Activated CD4-positive, alpha-beta T cell treated with anti-CD3 and anti-CD28 coated beads, Interleukin-2, amount 50 U/mL, for 48 hours (primary cell): ENCODE data around the gene VPS36.
"Not testable (repeated sequence)": the region's sequence is repeated elsewhere in the genome, so short reads cannot be mapped to it uniquely, and the experiment has no call there.

ENCODE experiments used
- DNase-seq, 2 experiments: peaks; one replicate each; pipeline ENCODE4 v3.0.0-alpha.2; 2020

VPS36 gene

GRCh38 chr13:52432456-52432855 is 18.0 kb downstream of the VPS36 start:
- DNase-seq = no peak

- DNase-seq = no peak
These were observed 22.1 kb downstream of the VPS36 start for GRCh38 chr13:52428295-52428694.

- no peak for DNase-seq
These were observed 29.2 kb downstream of the VPS36 start for GRCh38 chr13:52421216-52421615.

GRCh38 chr13:52419080-52419479 is 31.4 kb downstream of the VPS36 start:
- DNase-seq = no peak

GRCh38 chr13:52414963-52415362 is 35.5 kb downstream of the VPS36 start:
- no peak for DNase-seq

- no peak for DNase-seq
These were observed 36.4 kb downstream of the VPS36 start for GRCh38 chr13:52414051-52414450.

GRCh38 chr13:52412128-52412527 is 38.3 kb downstream of the VPS36 start:
- no peak for DNase-seq

GRCh38 chr13:52411629-52412028 is 38.8 kb downstream of the VPS36 start:
- no peak for DNase-seq

- DNase-seq = not testable (repeated sequence)
These were observed 42.3 kb downstream of the VPS36 start for GRCh38 chr13:52408071-52408658.

- not testable (repeated sequence) for DNase-seq
These were observed 43.0 kb downstream of the VPS36 start for GRCh38 chr13:52407436-52407835.

- DNase-seq = no peak
These were observed 43.8 kb downstream of the VPS36 start for GRCh38 chr13:52406629-52407028.

GRCh38 chr13:52405767-52406494 is 44.5 kb downstream of the VPS36 start, which contains the start of gene THSD1:
THSD1 (minus strand) TSS chr13:52406172; CDS start chr13:52402600, 3,572 bp downstream.
- peak; percentile 14 to 21 for DNase-seq

- no peak for DNase-seq
These were observed 45.1 kb downstream of the VPS36 start for GRCh38 chr13:52405369-52405766.

GRCh38 chr13:52399708-52400107 is 50.7 kb downstream of the VPS36 start:
- DNase-seq = no peak

- DNase-seq = no peak
These were observed 51.4 kb downstream of the VPS36 start for GRCh38 chr13:52399046-52399445.

- no peak for DNase-seq
These were observed 54.7 kb downstream of the VPS36 start for GRCh38 chr13:52395704-52396103.

- DNase-seq = no peak
These were observed 55.8 kb downstream of the VPS36 start for GRCh38 chr13:52394586-52394985.

- no peak for DNase-seq
These were observed 56.7 kb downstream of the VPS36 start for GRCh38 chr13:52393572-52394357.

- DNase-seq = no peak
These were observed 62.7 kb downstream of the VPS36 start for GRCh38 chr13:52387721-52388120.

GRCh38 chr13:52385870-52386269 is 64.6 kb downstream of the VPS36 start:
- no peak for DNase-seq

GRCh38 chr13:52383366-52383765 is 67.1 kb downstream of the VPS36 start:
- DNase-seq = no peak

GRCh38 chr13:52378312-52378711 is 72.1 kb downstream of the VPS36 start:
- DNase-seq = no peak

GRCh38 chr13:52377898-52378297 is 72.5 kb downstream of the VPS36 start:
- no peak for DNase-seq

- DNase-seq = no peak
These were observed 75.5 kb downstream of the VPS36 start for GRCh38 chr13:52374873-52375411.
